Measurements from ENCODE around the gene TMEM30B. TPM values are rescaled to one million over a fixed set of nuclear protein-coding genes. Genes with fewer than 3 reads are reported as not detected.

TMEM30B gene
- total RNA-seq, 1 donor from 2014 or later, result 10.5 TPM

- no peaks in the 10 kb centered on the region for H3K27me3 ChIP-seq (ENCODE audit: control insufficient read depth, insufficient read depth, low read length)
- FAIRE-seq (no peak), DNase-seq (ENCODE audit: low read depth) (no peak)
- no peak for TF ChIP-seq CTCF (IDR thresholded peaks at IDR 0.05; ENCODE audit: insufficient read depth, low read length, severe bottlenecking)
- H3K36me3 ChIP-seq (ENCODE audit: control insufficient read depth, insufficient read depth, low read length), result no peaks in the 10 kb centered on the region
- no peak overlapping the region for H3K4me3 ChIP-seq (ENCODE audit: low read depth, low read length)
Measured at GRCh38 chr14:61256826-61257468, 24.2 kb downstream of the TMEM30B start.

GRCh38 chr14:61255968-61256367 is 25.2 kb downstream of the TMEM30B start:
- no peak for TF ChIP-seq CTCF (IDR thresholded peaks at IDR 0.05; ENCODE audit: insufficient read depth, low read length, severe bottlenecking)

GRCh38 chr14:61254808-61255526 is 26.2 kb downstream of the TMEM30B start:
- no peak overlapping the region for H3K4me3 ChIP-seq (ENCODE audit: low read depth, low read length)
- no peak for FAIRE-seq
- no peak for TF ChIP-seq CTCF (IDR thresholded peaks at IDR 0.05; ENCODE audit: insufficient read depth, low read length, severe bottlenecking)
- no peaks in the 10 kb centered on the region for H3K36me3 ChIP-seq (ENCODE audit: control insufficient read depth, insufficient read depth, low read length)
- no peak for DNase-seq (ENCODE audit: low read depth)
- H3K27me3 ChIP-seq (ENCODE audit: control insufficient read depth, insufficient read depth, low read length), result no peaks in the 10 kb centered on the region

More at GRCh38 chr14:61255968-61256367, 25.2 kb downstream of the TMEM30B start:
- no peak for DNase-seq (ENCODE audit: low read depth)
- Histone ChIP-seq H3K4me3 (ENCODE audit: low read depth, low read length) (no peak overlapping the region), H3K27me3 (ENCODE audit: control insufficient read depth, insufficient read depth, low read length) (no peaks in the 10 kb centered on the region), H3K36me3 (ENCODE audit: control insufficient read depth, insufficient read depth, low read length) (no peaks in the 10 kb centered on the region)
- FAIRE-seq, result no peak

DNA sequence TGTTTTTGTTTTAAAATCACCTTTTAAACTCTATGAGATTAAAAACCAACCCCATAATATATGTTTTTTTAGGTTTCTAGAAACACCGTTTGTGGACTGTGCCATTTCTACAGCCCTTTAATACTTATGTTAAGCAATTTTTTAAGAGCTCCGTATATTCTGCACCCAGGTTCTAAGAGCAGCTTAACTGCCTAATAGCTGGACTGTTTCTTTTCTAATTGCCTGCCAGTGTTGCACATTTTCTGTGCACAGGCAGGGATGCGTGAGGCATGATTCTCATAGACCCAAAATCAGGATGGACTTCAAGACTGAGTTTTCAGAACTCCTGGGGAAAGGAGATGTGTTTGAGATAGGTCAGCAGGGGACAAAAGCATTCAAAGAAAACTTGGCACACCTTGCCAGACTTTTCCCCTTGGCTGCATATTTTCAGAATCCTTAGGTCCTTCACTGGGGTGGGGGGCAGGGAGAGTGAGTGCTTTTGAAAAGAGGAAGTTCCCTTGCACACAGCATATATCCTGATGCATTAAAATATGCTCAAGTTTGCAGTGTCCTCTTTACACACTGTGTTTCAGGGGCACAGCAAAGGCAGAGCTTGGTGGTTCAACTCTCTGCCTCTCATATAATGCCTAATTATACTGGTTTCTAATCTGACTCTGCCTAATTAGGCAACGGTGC is 27.9 kb downstream of the TMEM30B start:
- no peak for TF ChIP-seq CTCF (IDR thresholded peaks at IDR 0.05; ENCODE audit: insufficient read depth, low read length, severe bottlenecking)
- FAIRE-seq, result no peak
- DNase-seq (ENCODE audit: low read depth), result no peak

GRCh38 chr14:61252369-61253063 is 28.6 kb downstream of the TMEM30B start:
- H3K4me3 ChIP-seq (ENCODE audit: low read depth, low read length), result no peak overlapping the region
- FAIRE-seq, result peak; percentile 58
- no peaks in the 10 kb centered on the region for H3K36me3 ChIP-seq (ENCODE audit: control insufficient read depth, insufficient read depth, low read length)

More for the DNA sequence above, 27.9 kb downstream of the TMEM30B start:
- Histone ChIP-seq H3K36me3 (ENCODE audit: control insufficient read depth, insufficient read depth, low read length) (no peaks in the 10 kb centered on the region), H3K27me3 (ENCODE audit: control insufficient read depth, insufficient read depth, low read length) (no peaks in the 10 kb centered on the region), H3K4me3 (ENCODE audit: low read depth, low read length) (no peak overlapping the region)

More at GRCh38 chr14:61252369-61253063, 28.6 kb downstream of the TMEM30B start:
- peak; percentile 79 for TF ChIP-seq CTCF (IDR thresholded peaks at IDR 0.05; ENCODE audit: insufficient read depth, low read length, severe bottlenecking)
- peak; percentile 95 for DNase-seq (ENCODE audit: low read depth)
- H3K27me3 ChIP-seq (ENCODE audit: control insufficient read depth, insufficient read depth, low read length), result no peaks in the 10 kb centered on the region
